GM23248 (cell line): ENCODE measurements around the gene SLC26A6. TPM values are rescaled to one million over a fixed set of nuclear protein-coding genes. Genes with fewer than 3 reads are reported as not detected.

Source experiments
- DNase-seq: peaks from one replicate; pipeline ENCODE4 v3.0.0-alpha.2; 2015
- H2AFZ ChIP-seq: fragments of 200-600 bp; sonication (generic); 2 replicates; pipeline ENCODE4 v1.6.1; 2016; ENCODE audit warnings: antibody characterized with exemption
- H3F3A ChIP-seq: fragments of 200-600 bp; sonication (generic); 2 replicates; pipeline ENCODE4 v1.6.1; 2016; ENCODE audit warnings: mild to moderate bottlenecking, antibody characterized with exemption, mixed run types; ENCODE audit not compliant: insufficient read depth
- H3K27ac ChIP-seq: fragments of 200-600 bp; sonication (generic); 2 replicates; pipeline ENCODE4 v1.5.1; 2016; ENCODE audit warnings: mild to moderate bottlenecking
- H3K27me3 ChIP-seq: fragments of 200-600 bp; sonication (generic); replicated peaks from 2 replicates; pipeline ENCODE4 v1.6.1; 2016; ENCODE audit warnings: mild to moderate bottlenecking; ENCODE audit not compliant: insufficient read depth
- H3K36me3 ChIP-seq: fragments of 200-600 bp; sonication (generic); 2 replicates; pipeline ENCODE4 v1.6.1; 2016; ENCODE audit warnings: low read depth, mild to moderate bottlenecking
- H3K4me1 ChIP-seq: fragments of 200-600 bp; sonication (generic); 2 replicates; pipeline ENCODE4 v1.6.1; 2016; ENCODE audit warnings: mild to moderate bottlenecking; ENCODE audit not compliant: insufficient read depth
- H3K4me2 ChIP-seq: fragments of 200-600 bp; sonication (generic); one replicate; pipeline ENCODE4 v1.6.1; 2016; ENCODE audit warnings: mild to moderate bottlenecking; ENCODE audit not compliant: unreplicated experiment
- H3K4me3 ChIP-seq: fragments of 200-600 bp; sonication (generic); 2 replicates; pipeline ENCODE4 v1.5.1; 2016; ENCODE audit warnings: mild to moderate bottlenecking
- H3K79me2 ChIP-seq: fragments of 200-600 bp; sonication (generic); 2 replicates; pipeline ENCODE4 v1.6.1; 2016; ENCODE audit warnings: mild to moderate bottlenecking; ENCODE audit not compliant: insufficient read depth
- H3K9ac ChIP-seq: fragments of 200-600 bp; sonication (generic); 2 replicates; pipeline ENCODE4 v1.6.1; 2016; ENCODE audit warnings: mild to moderate bottlenecking
- H3K9me2 ChIP-seq: fragments of 200-600 bp; sonication (generic); 2 replicates; pipeline ENCODE4 v1.6.1; 2016; ENCODE audit warnings: mixed run types, mild to moderate bottlenecking, moderate library complexity; ENCODE audit not compliant: insufficient read depth
- H3K9me3 ChIP-seq: fragments of 200-600 bp; sonication (generic); one replicate; pipeline ENCODE4 v1.6.1; 2017; ENCODE audit warnings: low read depth
- H4K20me1 ChIP-seq: fragments of 200-600 bp; sonication (generic); 2 replicates; pipeline ENCODE4 v1.6.0; 2016; ENCODE audit not compliant: insufficient read depth
- EZH2 ChIP-seq: fragments of 200-600 bp; sonication (generic); IDR thresholded peaks from 2 replicates; pipeline ENCODE4 v1.6.1; 2018; ENCODE audit warnings: antibody characterized with exemption, mild to moderate bottlenecking; ENCODE audit not compliant: insufficient read depth, poor library complexity, severe bottlenecking
- EZH2phosphoT487 ChIP-seq: fragments of 200-600 bp; sonication (generic); IDR thresholded peaks from 2 replicates; pipeline ENCODE4 v1.6.1; 2018; ENCODE audit warnings: antibody characterized with exemption, moderate library complexity, mild to moderate bottlenecking, low read depth; ENCODE audit not compliant: insufficient read depth
- WGBS, 2 experiments: methylation state at CpG; one replicate each; pipeline ENCODE4 v1.1.6; 2015 to 2017; ENCODE audit warnings: low lambda C conversion rate in 2 of 2, low coverage in 1 of 2; ENCODE audit errors: missing lambda C conversion rate in 2 of 2; 5-methylcytosine and 5-hydroxymethylcytosine counted together
- in situ Hi-C: fragments of 300-500 bp; cut with MboI; formaldehyde crosslinking; loops from 2 replicates; pipeline ENCODE4 v1.15.0; 2020
- polyA plus RNA-seq: library from polyadenylated mRNA; unstranded; fragments of >200 nt; fragmentation: Nextera tagmentation; extraction: Ambion mirVana; gene quantifications from 2 replicates; pipeline ENCODE4 v1.2.1, GENCODE V29; 2016
- total RNA-seq: library from RNA; depleted of rRNA; stranded (reverse); fragments of >200 nt; shearing (Covaris generic); gene quantifications from 2 replicates; pipeline ENCODE4 v1.2.3, GENCODE V29; 2014

The SLC26A6 gene
- total and polyA plus RNA-seq, 2 experiments from 2014 or later = 13.4 to 21.1 TPM

GRCh38 chr3:48651771-48652170, 16.5 kb upstream of the SLC26A6 start:
- H3K27ac ChIP-seq = no peak overlapping the region
- no peaks in the 10 kb centered on the region for H3F3A ChIP-seq
- H3K4me3 ChIP-seq = no peak overlapping the region
- H2AFZ ChIP-seq = no peak overlapping the region
- H4K20me1 ChIP-seq = no peaks in the 10 kb centered on the region
- H3K79me2 ChIP-seq = no peaks in the 10 kb centered on the region
- DNase-seq = no peak
- no peaks in the 10 kb centered on the region for H3K4me1 ChIP-seq
- H3K9ac ChIP-seq = no peak overlapping the region
- no peak for TF ChIP-seq EZH2
- TF ChIP-seq EZH2phosphoT487 = no peak
- no peaks in the 10 kb centered on the region for H3K36me3 ChIP-seq
- no peaks in the 10 kb centered on the region for H3K9me3 ChIP-seq
- H3K9me2 ChIP-seq = no peaks in the 10 kb centered on the region
- in situ Hi-C loops = no loop called here
- H3K4me2 ChIP-seq = no peak overlapping the region
- 71 to 83% methylated on average over 11 of the region's 11 CpGs for WGBS, 2 experiments
- no peaks in the 10 kb centered on the region for H3K27me3 ChIP-seq

GRCh38 chr3:48650723-48651122, 15.5 kb upstream of the SLC26A6 start:
- Histone ChIP-seq H3K27ac (no peak overlapping the region), H3K9me2 (no peaks in the 10 kb centered on the region), H4K20me1 (no peaks in the 10 kb centered on the region), H3K4me2 (no peak overlapping the region), H2AFZ (no peak overlapping the region), H3K4me1 (no peaks in the 10 kb centered on the region), H3K9ac (no peak overlapping the region), H3K4me3 (no peak overlapping the region), H3K36me3 (no peaks in the 10 kb centered on the region), H3K9me3 (no peaks in the 10 kb centered on the region), H3K79me2 (no peaks in the 10 kb centered on the region), H3F3A (no peaks in the 10 kb centered on the region), H3K27me3 (no peaks in the 10 kb centered on the region)
- no peak for DNase-seq
- TF ChIP-seq EZH2 (no peak), EZH2phosphoT487 (no peak)
- in situ Hi-C loops = no loop called here
- 71 to 77% methylated on average over 12 of the region's 12 CpGs for WGBS, 2 experiments

- Histone ChIP-seq H2AFZ (no peak overlapping the region), H3K4me1 (no peaks in the 10 kb centered on the region), H3F3A (no peaks in the 10 kb centered on the region), H3K79me2 (no peaks in the 10 kb centered on the region), H3K4me2 (no peak overlapping the region), H3K27me3 (no peaks in the 10 kb centered on the region), H3K9me3 (no peaks in the 10 kb centered on the region), H3K9me2 (no peaks in the 10 kb centered on the region), H3K4me3 (no peak overlapping the region), H3K27ac (no peak overlapping the region), H4K20me1 (no peaks in the 10 kb centered on the region), H3K36me3 (no peaks in the 10 kb centered on the region), H3K9ac (no peak overlapping the region)
- in situ Hi-C loops = no loop called here
- WGBS, 2 experiments = 75 to 76% methylated on average over 14 to 15 of the region's 15 CpGs
- TF ChIP-seq EZH2 (no peak), EZH2phosphoT487 (no peak)
- no peak for DNase-seq
Measured at GRCh38 chr3:48648188-48648850, 13.1 kb upstream of the SLC26A6 start.

- Histone ChIP-seq H3K4me1 (no peaks in the 10 kb centered on the region), H3K9me3 (no peaks in the 10 kb centered on the region), H3K4me3 (no peak overlapping the region), H3K9ac (no peak overlapping the region), H3K79me2 (no peaks in the 10 kb centered on the region), H3K27ac (no peak overlapping the region), H3K9me2 (no peaks in the 10 kb centered on the region), H3K4me2 (no peak overlapping the region), H3K27me3 (no peaks in the 10 kb centered on the region), H3K36me3 (no peaks in the 10 kb centered on the region), H4K20me1 (no peaks in the 10 kb centered on the region), H3F3A (no peaks in the 10 kb centered on the region), H2AFZ (no peak overlapping the region)
- TF ChIP-seq EZH2 = no peak
- no peak for TF ChIP-seq EZH2phosphoT487
- in situ Hi-C loops = no loop called here
- no peak for DNase-seq
- 79 to 84% methylated on average over 6 to 9 of the region's 9 CpGs for WGBS, 2 experiments
Measured at GRCh38 chr3:48647714-48648113, 12.5 kb upstream of the SLC26A6 start.
